Suprapubic skin (tissue), 4 donors: Measurements from ENCODE around the gene CD6. TPM values are rescaled to one million over a fixed set of nuclear protein-coding genes. Genes with fewer than 3 reads are reported as not detected.

Source experiments
- DNase-seq, 2 donors: peaks; one replicate each; pipeline ENCODE4 v3.0.0-alpha.2; 2019; ENCODE audit warnings: low spot score in 2 of 2
- H3K27ac ChIP-seq: fragments of 200-600 bp; sonication (generic); one replicate; pipeline ENCODE4 v1.5.1; 2019
- H3K27me3 ChIP-seq: fragments of 200-600 bp; sonication (generic); one replicate; pipeline ENCODE4 v1.5.1; 2019
- H3K36me3 ChIP-seq: fragments of 200-600 bp; sonication (generic); one replicate; pipeline ENCODE4 v1.5.1; 2019
- H3K4me1 ChIP-seq: fragments of 200-600 bp; sonication (generic); one replicate; pipeline ENCODE4 v1.5.1; 2019
- H3K4me3 ChIP-seq: fragments of 200-600 bp; sonication (generic); one replicate; pipeline ENCODE4 v1.5.1; 2019; ENCODE audit warnings: mild to moderate bottlenecking
- H3K9me3 ChIP-seq: fragments of 200-600 bp; sonication (generic); one replicate; pipeline ENCODE4 v1.5.1; 2019
- CTCF ChIP-seq, 2 donors: fragments of 200-600 bp in 1 of 2; fragments of 450-650 bp in 1 of 2; sonication (generic) in 1 of 2; IDR thresholded peaks; one replicate each; pipeline ENCODE4 v1.5.1; 2016 to 2019; ENCODE audit warnings: antibody characterized with exemption in 2 of 2, mild to moderate bottlenecking in 1 of 2, moderate library complexity in 1 of 2
- EP300 ChIP-seq: sonication (generic); formaldehyde crosslinking; IDR thresholded peaks from one replicate; pipeline ENCODE4 v1.6.1; 2017; ENCODE audit warnings: antibody characterized with exemption
- POLR2A ChIP-seq, 2 donors: fragments of 450-650 bp; IDR thresholded peaks; one replicate each; pipeline ENCODE4 v1.6.1; 2017; ENCODE audit warnings: antibody characterized with exemption in 2 of 2, mild to moderate bottlenecking in 2 of 2, moderate library complexity in 2 of 2
- POLR2AphosphoS5 ChIP-seq, 3 donors: sonication (generic); formaldehyde crosslinking; IDR thresholded peaks; one replicate each; pipeline ENCODE4 v1.6.1; 2017; ENCODE audit warnings: antibody characterized with exemption in 3 of 3
- WGBS: methylation state at CpG from one replicate; pipeline ENCODE4 v1.1.5; 2018; 5-methylcytosine and 5-hydroxymethylcytosine counted together
- total RNA-seq, 4 donors: library from RNA; depleted of rRNA; stranded (reverse); fragments of >200 nt; gene quantifications; one replicate each; pipeline ENCODE4 v1.1.0, GENCODE V29; 2016

Gene CD6
- total RNA-seq, 4 donors from 2014 or later = 0.15 to 1.7 (median 1.2) TPM

- Histone ChIP-seq H3K4me3 (no peak overlapping the region), H3K27me3 (peaks cover 13% of the 10 kb centered on the region), H3K27ac (no peak overlapping the region), H3K4me1 (no peaks in the 10 kb centered on the region), H3K9me3 (no peaks in the 10 kb centered on the region), H3K36me3 (no peaks in the 10 kb centered on the region)
- WGBS = 50% methylated on average over 1 of the region's 2 CpGs
- peak in 1 of 2 donors; percentile 30 for DNase-seq
- no peak for TF ChIP-seq POLR2AphosphoS5 (IDR thresholded peaks at IDR 0.05)
- no peak for TF ChIP-seq POLR2A (IDR thresholded peaks at IDR 0.05)
- TF ChIP-seq EP300 = no peak
- no peak for TF ChIP-seq CTCF (IDR thresholded peaks at IDR 0.05)
Measured at GRCh38 chr11:60988658-60989057, 17.2 kb downstream of the CD6 start.

- Histone ChIP-seq H3K4me1 (no peaks in the 10 kb centered on the region), H3K27me3 (peaks cover 13% of the 10 kb centered on the region), H3K36me3 (no peaks in the 10 kb centered on the region), H3K27ac (no peak overlapping the region), H3K4me3 (no peak overlapping the region), H3K9me3 (no peaks in the 10 kb centered on the region)
- no peak for TF ChIP-seq EP300
- WGBS = 44% methylated on average over 11 of the region's 12 CpGs
- DNase-seq = peak in 1 of 2 donors; percentile 30
Measured at GRCh38 chr11:60989093-60989650, 17.7 kb downstream of the CD6 start.

GRCh38 chr11:60991457-60991856 lies 20.0 kb downstream of the CD6 start:
- Histone ChIP-seq H3K36me3 (no peaks in the 10 kb centered on the region), H3K27me3 (peaks cover 18% of the 10 kb centered on the region), H3K4me3 (no peak overlapping the region), H3K9me3 (no peaks in the 10 kb centered on the region), H3K4me1 (peaks cover 12% of the 10 kb centered on the region), H3K27ac (no peak overlapping the region)
- no peak for DNase-seq
- WGBS = 89% methylated on average over 4 of the region's 4 CpGs
- TF ChIP-seq POLR2A (IDR thresholded peaks at IDR 0.05) (no peak), CTCF (IDR thresholded peaks at IDR 0.05) (no peak), POLR2AphosphoS5 (IDR thresholded peaks at IDR 0.05) (no peak), EP300 (no peak)

- Histone ChIP-seq H3K27me3 (peaks cover 12% of the 10 kb centered on the region), H3K27ac (no peak overlapping the region), H3K4me3 (no peak overlapping the region), H3K36me3 (no peaks in the 10 kb centered on the region), H3K9me3 (no peaks in the 10 kb centered on the region), H3K4me1 (peaks cover 14% of the 10 kb centered on the region)
- DNase-seq = peak in 1 of 2 donors; percentile 19
- TF ChIP-seq POLR2AphosphoS5 (IDR thresholded peaks at IDR 0.05) = no peak
- WGBS = 53% methylated on average over 5 of the region's 5 CpGs
Measured at GRCh38 chr11:60992842-60993409, 21.4 kb downstream of the CD6 start.

GRCh38 chr11:60993615-60994014 lies 22.1 kb downstream of the CD6 start:
- peak in 1 of 2 donors; percentile 24 for DNase-seq

More at GRCh38 chr11:60993615-60994014, 22.1 kb downstream of the CD6 start:
- peaks cover 9% of the 10 kb centered on the region for H3K27me3 ChIP-seq
- peaks cover 14% of the 10 kb centered on the region for H3K4me1 ChIP-seq
- TF ChIP-seq CTCF (IDR thresholded peaks at IDR 0.05) (no peak), EP300 (no peak), POLR2A (IDR thresholded peaks at IDR 0.05) (no peak), POLR2AphosphoS5 (IDR thresholded peaks at IDR 0.05) (no peak)
- H3K9me3 ChIP-seq = no peaks in the 10 kb centered on the region
- H3K36me3 ChIP-seq = no peaks in the 10 kb centered on the region
- no peak overlapping the region for H3K4me3 ChIP-seq
- 40% methylated on average over 7 of the region's 7 CpGs for WGBS
- H3K27ac ChIP-seq = no peak overlapping the region
